ENCODE results near the gene OPA3.

The OPA3 gene

GRCh38 chr19:45517641-45518468 is 66.7 kb downstream of the OPA3 start:
- Histone ChIP-seq H3K4me2 (no peak overlapping the region), H4K20me1 (ENCODE audit: insufficient read depth) (no peaks in the 10 kb centered on the region), H3K27ac (no peak overlapping the region), H3K9ac (no peak overlapping the region), H3K79me2 (ENCODE audit: insufficient read depth, low read depth) (peaks cover 8% of the 10 kb centered on the region; the same call in 1 of the 2 replicates), H3K27me3 (ENCODE audit: insufficient read depth, low read depth) (no peaks in the 10 kb centered on the region), H3K36me3 (ENCODE audit: insufficient read depth) (no peaks in the 10 kb centered on the region), H2AFZ (ENCODE audit: low read depth) (no peak overlapping the region), H3K4me3 (IDR thresholded peaks at IDR 0.05; ENCODE audit: insufficient read depth, low read depth, low read length) (no peak overlapping the region), H3K4me1 (ENCODE audit: low read depth, poor library complexity, severe bottlenecking) (peaks cover 9% of the 10 kb centered on the region)
- no peak for TF ChIP-seq CTCF (conservative IDR thresholded peaks at IDR 0.05; ENCODE audit: low read depth, low read length)

- H3K36me3 ChIP-seq (ENCODE audit: insufficient read depth): no peaks in the 10 kb centered on the region
- H3K27me3 ChIP-seq (ENCODE audit: insufficient read depth, low read depth): no peaks in the 10 kb centered on the region
- H3K4me3 ChIP-seq (IDR thresholded peaks at IDR 0.05; ENCODE audit: insufficient read depth, low read depth, low read length): no peak overlapping the region
- H3K9ac ChIP-seq: no peak overlapping the region
- no peak overlapping the region for H2AFZ ChIP-seq (ENCODE audit: low read depth)
- no peaks in the 10 kb centered on the region for H4K20me1 ChIP-seq (ENCODE audit: insufficient read depth)
- peaks cover 10% of the 10 kb centered on the region; the same call in 1 of the 2 replicates for H3K79me2 ChIP-seq (ENCODE audit: insufficient read depth, low read depth)
- H3K27ac ChIP-seq: no peak overlapping the region
- no peak overlapping the region for H3K4me2 ChIP-seq
- H3K4me1 ChIP-seq (ENCODE audit: low read depth, poor library complexity, severe bottlenecking): peaks cover 9% of the 10 kb centered on the region
- no peak for TF ChIP-seq CTCF (conservative IDR thresholded peaks at IDR 0.05; ENCODE audit: low read depth, low read length)
Observed at GRCh38 chr19:45517238-45517637, 67.4 kb downstream of the OPA3 start.

GRCh38 chr19:45515807-45516401 is 68.7 kb downstream of the OPA3 start:
- Histone ChIP-seq H3K4me2 (no peak overlapping the region), H4K20me1 (ENCODE audit: insufficient read depth) (no peaks in the 10 kb centered on the region), H3K9ac (no peak overlapping the region)

GRCh38 chr19:45515081-45515624 is 69.4 kb downstream of the OPA3 start:
- no peak for TF ChIP-seq CTCF (conservative IDR thresholded peaks at IDR 0.05; ENCODE audit: low read depth, low read length)
- H3K4me2 ChIP-seq: no peak overlapping the region
- no peak overlapping the region for H3K9ac ChIP-seq
- H2AFZ ChIP-seq (ENCODE audit: low read depth): no peak overlapping the region
- no peaks in the 10 kb centered on the region for H3K27me3 ChIP-seq (ENCODE audit: insufficient read depth, low read depth)
- H3K79me2 ChIP-seq (ENCODE audit: insufficient read depth, low read depth): peaks cover 21% of the 10 kb centered on the region; the same call in 1 of the 2 replicates
- H4K20me1 ChIP-seq (ENCODE audit: insufficient read depth): no peaks in the 10 kb centered on the region
- peaks cover 12% of the 10 kb centered on the region for H3K4me1 ChIP-seq (ENCODE audit: low read depth, poor library complexity, severe bottlenecking)
- no peak overlapping the region for H3K27ac ChIP-seq
- H3K4me3 ChIP-seq (IDR thresholded peaks at IDR 0.05; ENCODE audit: insufficient read depth, low read depth, low read length): no peak overlapping the region
- no peaks in the 10 kb centered on the region for H3K36me3 ChIP-seq (ENCODE audit: insufficient read depth)

More at GRCh38 chr19:45515807-45516401, 68.7 kb downstream of the OPA3 start:
- peaks cover 13% of the 10 kb centered on the region; the same call in 1 of the 2 replicates for H3K79me2 ChIP-seq (ENCODE audit: insufficient read depth, low read depth)
- no peaks in the 10 kb centered on the region for H3K36me3 ChIP-seq (ENCODE audit: insufficient read depth)
- no peak for TF ChIP-seq CTCF (conservative IDR thresholded peaks at IDR 0.05; ENCODE audit: low read depth, low read length)
- no peak overlapping the region for H3K27ac ChIP-seq
- H3K4me3 ChIP-seq (IDR thresholded peaks at IDR 0.05; ENCODE audit: insufficient read depth, low read depth, low read length): no peak overlapping the region
- no peaks in the 10 kb centered on the region for H3K27me3 ChIP-seq (ENCODE audit: insufficient read depth, low read depth)
- peaks cover 12% of the 10 kb centered on the region for H3K4me1 ChIP-seq (ENCODE audit: low read depth, poor library complexity, severe bottlenecking)
- no peak overlapping the region for H2AFZ ChIP-seq (ENCODE audit: low read depth)
